GM21526 (cell line): ENCODE results near the gene NUDT14.

Experiments
- ATAC-seq: cut with Tn5 transposase; IDR thresholded peaks from one replicate; pipeline ENCODE4 v1.9.1; 2021; ENCODE audit warnings: moderate library complexity; ENCODE audit not compliant: unreplicated experiment, low FRiP score

Gene NUDT14

GRCh38 chr14:105180592-105181548 lies at the start of gene NUDT14:
Gene NUDT14, minus strand, starts transcription at chr14:105181312. Its CDS starts 103 bp downstream, at chr14:105181209.
- peak; percentile 59 for ATAC-seq

- no peak for ATAC-seq
Measured at GRCh38 chr14:105229099-105229655, 48.1 kb upstream of the NUDT14 start.

GRCh38 chr14:105228562-105228961 lies 47.5 kb upstream of the NUDT14 start:
- no peak for ATAC-seq

GRCh38 chr14:105227346-105227745 lies 46.2 kb upstream of the NUDT14 start:
- ATAC-seq, result no peak

- ATAC-seq, result no peak
Measured at GRCh38 chr14:105226198-105226597, 45.1 kb upstream of the NUDT14 start.

GRCh38 chr14:105224845-105225570 lies 43.9 kb upstream of the NUDT14 start:
- no peak for ATAC-seq

GRCh38 chr14:105223770-105224544 lies 42.8 kb upstream of the NUDT14 start:
- ATAC-seq, result no peak

GRCh38 chr14:105223260-105223659 lies 42.1 kb upstream of the NUDT14 start:
- ATAC-seq, result no peak

GRCh38 chr14:105221598-105222178 lies 40.6 kb upstream of the NUDT14 start:
- no peak for ATAC-seq

GRCh38 chr14:105220699-105221597 lies 39.8 kb upstream of the NUDT14 start:
- ATAC-seq, result no peak

GRCh38 chr14:105219753-105220152 lies 38.6 kb upstream of the NUDT14 start:
- ATAC-seq, result no peak

- ATAC-seq, result no peak
Measured at GRCh38 chr14:105219043-105219612, 38.0 kb upstream of the NUDT14 start.

GRCh38 chr14:105218611-105219010 lies 37.5 kb upstream of the NUDT14 start:
- ATAC-seq, result no peak

- no peak for ATAC-seq
Measured at GRCh38 chr14:105217774-105218173, 36.7 kb upstream of the NUDT14 start.

GRCh38 chr14:105216490-105217247 lies 35.6 kb upstream of the NUDT14 start:
- ATAC-seq, result no peak

GRCh38 chr14:105215602-105216001 lies 34.5 kb upstream of the NUDT14 start:
- ATAC-seq, result no peak

GRCh38 chr14:105214324-105214915 lies 33.3 kb upstream of the NUDT14 start:
- ATAC-seq, result no peak

- ATAC-seq, result no peak
Measured at GRCh38 chr14:105213361-105213760, 32.2 kb upstream of the NUDT14 start.
